ENCODE data around the gene CDH23. TPM values are rescaled to one million over a fixed set of nuclear protein-coding genes. Genes with fewer than 3 reads are reported as not detected.

Gene CDH23
- total and polyA plus RNA-seq, 10 of the 15 experiments (the other 5 are each of a cell fraction or from before 2014, with no cell fraction given), result 0.09 to 0.40 (median 0.15) TPM; not detected in 1

- TF ChIP-seq REST (IDR thresholded peaks at IDR 0.05; ENCODE audit: low read depth, low read length), result no peak
- no peak for TF ChIP-seq DPF2 (IDR thresholded peaks at IDR 0.05)
- no peak for TF ChIP-seq IRF4 (IDR thresholded peaks at IDR 0.05; ENCODE audit: low read depth, low read length)
- no peak for TF ChIP-seq NFYA (IDR thresholded peaks at IDR 0.05; ENCODE audit: borderline replicate concordance, low read depth, low read length)
- TF ChIP-seq CHD4 (IDR thresholded peaks at IDR 0.05), result no peak
Measured at GRCh38 chr10:71754562-71754961, 357.8 kb downstream of the CDH23 start (continued).

GRCh38 chr10:71755179-71755879, 358.6 kb downstream of the CDH23 start:
- DNase-seq (ENCODE audit: low read depth, low spot score) (no peak), FAIRE-seq (no peak), ATAC-seq (no peak)
- POLR2A ChIA-PET, result interaction anchor here (1.1 kb wide), 1 partner anchor 14 kb away, joined by 3 read pairs; no protein-coding TSS in a partner anchor
- H3K9ac ChIP-seq (ENCODE audit: control insufficient read depth, insufficient read depth, low read length), result no peak overlapping the region
- intact Hi-C loops (cut with micrococcal nuclease; ENCODE audit: unreplicated experiment), result no loop called here
- H3K27ac ChIP-seq (ENCODE audit: control insufficient read depth, insufficient read depth), result no peak overlapping the region
- H3K27me3 ChIP-seq (replicated peaks in 1 of 2; ENCODE audit: control insufficient read depth in 2 of 2, insufficient read depth in 2 of 2, low read length in 1 of 2), result no peaks in the 10 kb centered on the region; a peak in 1 of 4 replicates
- peaks cover 30% of the 10 kb centered on the region for H3K4me1 ChIP-seq (ENCODE audit: control insufficient read depth, insufficient read depth, low read length)
- peaks cover 0 to 1% of the 10 kb centered on the region in 2 experiments; a peak in 1 of 4 replicates for H3K36me3 ChIP-seq (ENCODE audit: control insufficient read depth in 2 of 2, insufficient read depth in 2 of 2, low read length in 1 of 2)
- H3K79me2 ChIP-seq (ENCODE audit: control insufficient read depth, insufficient read depth, low read length), result no peaks in the 10 kb centered on the region
- H3K4me2 ChIP-seq (ENCODE audit: control insufficient read depth, insufficient read depth), result no peak overlapping the region
- RAD21 ChIA-PET (ENCODE audit: unreplicated experiment), result no interaction called here
- H4K20me1 ChIP-seq (ENCODE audit: control insufficient read depth, insufficient read depth), result no peaks in the 10 kb centered on the region
- TF ChIP-seq HDAC6 (IDR thresholded peaks at IDR 0.05; ENCODE audit: unreplicated experiment), result no peak
- TF ChIP-seq SIX5 (IDR thresholded peaks at IDR 0.05; ENCODE audit: low read depth, low read length, severe bottlenecking), result no peak
- no peak for TF ChIP-seq NFIC (IDR thresholded peaks at IDR 0.05; ENCODE audit: low read depth, low read length)
- TF ChIP-seq CHD1 (IDR thresholded peaks at IDR 0.05; ENCODE audit: low read depth, low read length), result no peak
- TF ChIP-seq LARP7 (IDR thresholded peaks at IDR 0.05), result no peak
- TF ChIP-seq ASH2L (IDR thresholded peaks at IDR 0.05; ENCODE audit: borderline replicate concordance, low read depth), result no peak
- TF ChIP-seq YY1 (IDR thresholded peaks at IDR 0.05; ENCODE audit: low read depth, low read length), result no peak
- TF ChIP-seq KAT2A (conservative IDR thresholded peaks at IDR 0.05; ENCODE audit: control insufficient read depth, low read depth, low read length), result no peak
- TF ChIP-seq NFYA (IDR thresholded peaks at IDR 0.05; ENCODE audit: borderline replicate concordance, low read depth, low read length), result no peak
- no peak for TF ChIP-seq HCFC1 (IDR thresholded peaks at IDR 0.05; ENCODE audit: low read length)
- TF ChIP-seq PBX3 (IDR thresholded peaks at IDR 0.05; ENCODE audit: insufficient replicate concordance, low read depth, low read length), result no peak
- no peak for TF ChIP-seq KLF5 (IDR thresholded peaks at IDR 0.05; ENCODE audit: partially characterized antibody)
- TF ChIP-seq SMARCA5 (IDR thresholded peaks at IDR 0.05), result no peak
- WGBS (ENCODE audit: insufficient coverage, insufficient replicate concordance, low lambda C conversion rate, missing lambda C conversion rate), result 74% methylated on average over 16 of the region's 16 CpGs
- CTCF ChIA-PET, result interaction anchor here (0.7 to 2.7 kb wide), 4 partner anchors 13 to 96 kb away, joined by 3 to 11 read pairs (median 3); partner anchors contain the start of gene PSAP
- no peak overlapping the region for H2AFZ ChIP-seq (ENCODE audit: control insufficient read depth, low read depth, low read length)
- H3K9me3 ChIP-seq (replicated peaks; ENCODE audit: control insufficient read depth, insufficient read depth, low read length), result no peaks in the 10 kb centered on the region
- no peak overlapping the region for H3K4me3 ChIP-seq
- in situ Hi-C loops (cut with MboI), result no loop called here
- SMC1A ChIA-PET (ENCODE audit: uncharacterized antibody, unreplicated experiment), result interaction anchor here (0.8 to 1.4 kb wide), 2 partner anchors 19 to 475 kb away, joined by 3 to 4 read pairs; partner anchors contain the start of gene VSIR
- no TSS peak for BruUV-seq (replicated peaks)

Measured in GM12878 (cell line).